ENCODE measurements around the gene SLC16A6. TPM values are rescaled to one million over a fixed set of nuclear protein-coding genes. Genes with fewer than 3 reads are reported as not detected.
A peak's percentile ranks its signal among the peaks of the same experiment; 100 is the strongest.
"Not testable (repeated sequence)": the region's sequence is repeated elsewhere in the genome, so short reads cannot be mapped to it uniquely, and the experiment has no call there.

Gene SLC16A6
- total and polyA plus RNA-seq, 10 donors: 1.5 to 8.7 (median 5.9) TPM

DNA sequence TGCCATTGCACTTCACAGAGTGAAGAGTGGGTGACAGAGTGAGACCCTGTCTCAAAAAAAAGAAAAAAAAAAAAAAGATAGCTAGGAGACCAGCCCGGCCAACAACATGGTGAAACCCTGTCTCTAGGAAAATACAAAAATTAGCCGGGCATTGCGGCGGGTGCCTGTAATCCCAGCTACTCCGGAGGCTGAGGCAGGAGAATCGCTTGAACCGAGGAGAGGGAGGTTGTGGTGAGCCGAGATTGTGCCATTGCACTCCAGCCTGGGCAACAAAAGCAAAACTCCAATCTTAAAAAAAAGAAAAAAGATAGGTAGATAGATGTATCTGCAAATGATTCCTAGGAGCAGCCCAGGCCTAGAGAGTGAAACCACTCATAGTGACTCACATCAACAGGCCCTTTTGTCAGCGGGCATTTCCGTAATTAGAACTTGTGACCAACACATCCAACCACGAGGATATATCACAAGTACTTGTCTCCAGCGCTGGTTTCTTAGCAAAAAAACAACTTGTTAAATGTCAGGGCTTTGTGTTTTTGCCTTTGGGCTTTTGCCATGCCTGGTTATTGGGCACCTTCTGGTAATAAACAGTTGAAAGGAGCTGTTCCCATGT lies 56.1 kb downstream of the SLC16A6 start:
- H3K27me3 ChIP-seq (replicated peaks in 1 of 7); H3K4me3 ChIP-seq; intact Hi-C loops (cut with DNase I; ENCODE audit: low total_unique reads); DNase-seq; H3K9me3 ChIP-seq; H3K36me3 ChIP-seq: not testable (repeated sequence)
- Histone ChIP-seq H3K27ac (peak overlapping the region; percentile 68 to 99 (median 90)), H3K4me1 (peaks cover 14 to 63% (median 51%) of the 10 kb centered on the region in 6 donors)
- 72 to 79% (median 75%) methylated on average over 12 of the region's 12 CpGs for whole genome bisulfite sequencing, 5 donors
- TF ChIP-seq POLR2AphosphoS5 (IDR thresholded peaks at IDR 0.05): peak in 1 of 3 donors; percentile 45

DNA sequence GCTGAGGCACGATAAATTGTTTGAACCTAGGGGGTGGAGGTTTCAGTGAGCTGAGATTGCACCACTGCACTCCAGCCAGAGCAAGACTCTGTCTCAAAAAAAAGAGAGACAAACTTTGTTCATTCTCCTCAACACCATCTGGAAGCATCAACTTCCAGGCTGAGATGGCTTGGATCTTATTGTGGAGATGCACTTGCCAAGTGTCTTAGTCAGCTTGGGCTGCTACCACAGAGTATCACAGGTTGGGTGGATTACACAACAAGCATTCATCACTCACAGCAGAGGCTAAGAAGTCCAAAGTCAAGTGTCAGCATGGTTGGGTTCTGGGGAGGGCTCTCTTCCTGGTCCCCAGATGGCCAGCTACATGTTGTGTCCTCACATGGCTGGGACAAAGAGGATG lies 58.2 kb downstream of the SLC16A6 start:
- H3K27me3 ChIP-seq (replicated peaks in 1 of 7); H3K4me3 ChIP-seq; intact Hi-C loops (cut with DNase I; ENCODE audit: low total_unique reads); DNase-seq; H3K9me3 ChIP-seq; H3K36me3 ChIP-seq: not testable (repeated sequence)
- H3K27ac ChIP-seq: peak overlapping the region in 2 of 8 donors; percentile 13 to 51
- 88 to 100% (median 93%) methylated on average over 1 of the region's 1 CpG; no CpG with 5 or more reads in 1 of the 5 donors for WGBS, 5 donors
- peaks cover 2 to 61% (median 35%) of the 10 kb centered on the region in 6 donors for H3K4me1 ChIP-seq

DNA sequence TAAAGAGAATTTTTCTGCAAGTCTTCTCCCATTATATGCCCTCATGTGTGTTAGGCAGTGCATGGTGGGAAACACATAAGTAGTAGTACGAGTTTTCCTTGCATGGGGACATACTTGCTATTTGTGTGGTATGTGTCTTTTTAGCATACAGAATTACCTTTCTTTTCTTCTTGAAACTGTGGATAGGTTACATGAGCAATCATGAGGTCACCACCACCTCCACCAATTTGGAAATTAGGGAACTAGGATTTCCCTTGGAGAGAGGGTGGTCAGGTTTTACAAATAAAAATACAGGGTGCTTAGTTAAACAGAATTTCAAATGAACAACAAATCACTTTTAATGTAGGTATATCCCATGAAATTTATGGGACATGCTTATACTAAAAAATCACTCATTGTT lies 59.4 kb downstream of the SLC16A6 start:
- Histone ChIP-seq H3K27ac (no peak overlapping the region), H3K4me1 (peaks cover 0 to 50% (median 24%) of the 10 kb centered on the region in 6 donors), H3K36me3 (peaks cover 0 to 3% (median 0%) of the 10 kb centered on the region in 6 donors), H3K4me3 (no peak overlapping the region), H3K9me3 (no peaks in the 10 kb centered on the region), H3K27me3 (replicated peaks in 1 of 7) (no peaks in the 10 kb centered on the region)
- intact Hi-C loops (cut with DNase I; ENCODE audit: low total_unique reads): no loop called here
- WGBS, 5 donors: 91 to 100% (median 96%) methylated on average over 1 of the region's 1 CpG; no CpG with 5 or more reads in 1 of the 5 donors
- no peak for DNase-seq
- TF ChIP-seq POLR2AphosphoS5 (IDR thresholded peaks at IDR 0.05) (no peak), POLR2A (IDR thresholded peaks at IDR 0.05) (no peak)
- TF ChIP-seq, protein P1, sequence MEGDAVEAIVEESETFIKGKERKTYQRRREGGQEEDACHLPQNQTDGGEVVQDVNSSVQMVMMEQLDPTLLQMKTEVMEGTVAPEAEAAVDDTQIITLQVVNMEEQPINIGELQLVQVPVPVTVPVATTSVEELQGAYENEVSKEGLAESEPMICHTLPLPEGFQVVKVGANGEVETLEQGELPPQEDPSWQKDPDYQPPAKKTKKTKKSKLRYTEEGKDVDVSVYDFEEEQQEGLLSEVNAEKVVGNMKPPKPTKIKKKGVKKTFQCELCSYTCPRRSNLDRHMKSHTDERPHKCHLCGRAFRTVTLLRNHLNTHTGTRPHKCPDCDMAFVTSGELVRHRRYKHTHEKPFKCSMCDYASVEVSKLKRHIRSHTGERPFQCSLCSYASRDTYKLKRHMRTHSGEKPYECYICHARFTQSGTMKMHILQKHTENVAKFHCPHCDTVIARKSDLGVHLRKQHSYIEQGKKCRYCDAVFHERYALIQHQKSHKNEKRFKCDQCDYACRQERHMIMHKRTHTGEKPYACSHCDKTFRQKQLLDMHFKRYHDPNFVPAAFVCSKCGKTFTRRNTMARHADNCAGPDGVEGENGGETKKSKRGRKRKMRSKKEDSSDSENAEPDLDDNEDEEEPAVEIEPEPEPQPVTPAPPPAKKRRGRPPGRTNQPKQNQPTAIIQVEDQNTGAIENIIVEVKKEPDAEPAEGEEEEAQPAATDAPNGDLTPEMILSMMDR (IDR thresholded peaks at IDR 0.05 in 8 of 11, conservative IDR thresholded peaks at IDR 0.05 in 3 of 11): no peak

DNA sequence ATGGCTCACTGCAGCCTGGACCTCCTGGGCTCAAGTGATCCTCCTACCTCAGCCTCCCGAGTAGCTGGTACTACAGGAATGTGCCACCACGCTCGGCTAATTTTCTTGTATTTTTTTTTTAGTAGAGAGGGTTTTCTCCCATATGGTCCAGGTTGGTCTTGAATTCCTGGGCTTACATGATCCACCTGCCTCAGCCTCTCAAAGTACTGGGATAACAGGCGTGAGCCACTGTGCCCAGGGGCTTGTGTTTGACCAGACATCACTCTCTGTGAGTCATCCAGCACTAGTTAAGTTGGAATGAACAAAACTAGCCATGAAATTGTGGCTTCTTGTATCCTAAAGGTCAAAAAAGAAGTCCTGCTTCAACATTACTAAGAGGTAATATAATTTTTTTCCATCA lies 59.8 kb downstream of the SLC16A6 start:
- H3K27ac ChIP-seq; H3K9me3 ChIP-seq; intact Hi-C loops (cut with DNase I; ENCODE audit: low total_unique reads); H3K36me3 ChIP-seq; H3K4me3 ChIP-seq; H3K27me3 ChIP-seq (replicated peaks in 1 of 7); DNase-seq: not testable (repeated sequence)
- peaks cover 0 to 48% (median 22%) of the 10 kb centered on the region in 6 donors for H3K4me1 ChIP-seq
- 92 to 98% (median 93%) methylated on average over 4 of the region's 4 CpGs for WGBS, 5 donors

DNA sequence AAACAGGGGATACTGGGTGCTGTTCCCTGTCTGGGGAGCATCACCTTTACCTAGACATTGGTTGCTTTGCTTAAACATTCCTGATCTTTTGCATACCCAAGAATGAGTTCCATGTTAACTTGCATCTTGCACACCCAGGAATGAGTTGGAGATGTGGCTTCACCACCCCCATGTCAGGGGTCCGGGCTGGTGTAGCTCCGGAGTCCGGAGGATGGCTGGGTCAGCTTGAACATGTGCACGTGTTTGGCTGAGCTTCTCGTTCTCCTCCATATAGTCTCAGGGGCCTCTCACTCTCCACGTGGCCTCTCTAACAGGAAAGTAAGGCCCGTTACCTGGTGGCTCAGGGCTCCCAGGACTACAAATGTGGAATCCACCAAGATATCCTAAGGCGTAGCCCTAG lies 61.3 kb downstream of the SLC16A6 start:
- Histone ChIP-seq H3K4me1 (peaks cover 0 to 48% (median 13%) of the 10 kb centered on the region in 6 donors), H3K9me3 (no peaks in the 10 kb centered on the region), H3K4me3 (no peak overlapping the region), H3K27ac (peak overlapping the region in 4 of 8 donors; percentile 3 to 44 (median 8)), H3K36me3 (peaks cover 0 to 8% (median 0%) of the 10 kb centered on the region in 6 donors), H3K27me3 (replicated peaks in 1 of 7) (no peaks in the 10 kb centered on the region)
- TF ChIP-seq POLR2AphosphoS5 (IDR thresholded peaks at IDR 0.05): no peak
- TF ChIP-seq, protein P1 (IDR thresholded peaks at IDR 0.05 in 8 of 11, conservative IDR thresholded peaks at IDR 0.05 in 3 of 11): no peak
- no peak for TF ChIP-seq POLR2A (IDR thresholded peaks at IDR 0.05)
- intact Hi-C loops (cut with DNase I; ENCODE audit: low total_unique reads): no loop called here
- 87 to 94% (median 93%) methylated on average over 8 of the region's 8 CpGs for WGBS, 5 donors
- no peak for DNase-seq

All from spleen (tissue), 11 donors.